OCI-LY7 (cell line): ENCODE data around the gene CFAP97.

ENCODE experiments used
- CTCF ChIP-seq: fragments of 200-600 bp; sonication (generic); conservative IDR thresholded peaks from 2 replicates; pipeline ENCODE4 v1.5.1; 2014; ENCODE audit warnings: mild to moderate bottlenecking, antibody characterized with exemption, low read length, moderate library complexity, mixed read lengths
- EZH2phosphoT487 ChIP-seq: fragments of 200-600 bp; sonication (generic); IDR thresholded peaks from 2 replicates; pipeline ENCODE4 v1.6.1; 2018; ENCODE audit warnings: low read depth, borderline replicate concordance, mild to moderate bottlenecking, mixed run types, antibody characterized with exemption, low read length, moderate library complexity, mixed read lengths

- TF ChIP-seq CTCF: no peak
- no peak for TF ChIP-seq EZH2phosphoT487
These were observed 35.0 kb upstream of the CFAP97 start for GRCh38 chr4:185238750-185239149.
